GM12878 (cell line): ENCODE results near the gene NUFIP1. TPM values are rescaled to one million over a fixed set of nuclear protein-coding genes. Genes with fewer than 3 reads are reported as not detected.

ENCODE experiments used
- ATF7 ChIP-seq: fragments of 450-650 bp; IDR thresholded peaks from 2 replicates; pipeline ENCODE4 v1.6.1; 2016; ENCODE audit warnings: low read depth, mild to moderate bottlenecking
- CEBPB ChIP-seq, 2 experiments: fragments of 150-350 bp in 1 of 2; IDR thresholded peaks; 2 replicates each; pipeline ENCODE4 v1.6.1; 2012 to 2014; ENCODE audit warnings: low read depth in 2 of 2, low read length in 2 of 2, borderline replicate concordance in 1 of 2, inconsistent platforms in 1 of 2
- CEBPZ ChIP-seq: fragments of 150-350 bp; IDR thresholded peaks from 2 replicates; pipeline ENCODE4 v1.6.1; 2016; ENCODE audit warnings: low read depth, low read length
- CHD4 ChIP-seq: fragments of 200-600 bp; sonication (generic); IDR thresholded peaks from 2 replicates; pipeline ENCODE4 v1.6.1; 2016; ENCODE audit warnings: mild to moderate bottlenecking
- EGR1 ChIP-seq, 2 experiments: IDR thresholded peaks; 1 replicate in 1 of 2; 2 replicates in 1 of 2; pipeline ENCODE4 v1.6.1; 2011 to 2012; ENCODE audit warnings: low read depth in 2 of 2, low read length in 2 of 2, borderline replicate concordance in 1 of 2, mild to moderate bottlenecking in 1 of 2, moderate library complexity in 1 of 2
- FOS ChIP-seq: IDR thresholded peaks from 3 replicates; pipeline ENCODE4 v1.6.1; 2011; ENCODE audit warnings: borderline replicate concordance; ENCODE audit not compliant: insufficient read length; ENCODE audit errors: extremely low read depth
- HDAC2 ChIP-seq: fragments of 200-600 bp; sonication (generic); IDR thresholded peaks from 2 replicates; pipeline ENCODE4 v1.6.1; 2017
- HDGF ChIP-seq: fragments of 450-650 bp; IDR thresholded peaks from 2 replicates; pipeline ENCODE4 v1.6.1; 2016; ENCODE audit warnings: antibody characterized with exemption
- NR2C1 ChIP-seq: fragments of 450-650 bp; IDR thresholded peaks from 2 replicates; pipeline ENCODE4 v1.6.1; 2017; ENCODE audit warnings: antibody characterized with exemption, mild to moderate bottlenecking, moderate library complexity
- NR2F1 ChIP-seq: fragments of 450-650 bp; conservative IDR thresholded peaks from 2 replicates; pipeline ENCODE4 v1.6.1; 2017; ENCODE audit warnings: mild to moderate bottlenecking
- RUNX3 ChIP-seq: IDR thresholded peaks from 2 replicates; pipeline ENCODE4 v1.6.1; 2012; ENCODE audit warnings: low read length, inconsistent platforms
- SUZ12 ChIP-seq: fragments of 200-600 bp; sonication (generic); IDR thresholded peaks from one replicate; pipeline ENCODE4 v1.6.1; 2018; ENCODE audit warnings: antibody characterized with exemption, mild to moderate bottlenecking; ENCODE audit not compliant: unreplicated experiment
- TCF3 ChIP-seq: IDR thresholded peaks from 2 replicates; pipeline ENCODE4 v1.6.1; 2012; ENCODE audit warnings: low read depth, mild to moderate bottlenecking, low read length, borderline replicate concordance; ENCODE audit not compliant: insufficient read depth
- ZBED1 ChIP-seq: IDR thresholded peaks from 2 replicates; pipeline ENCODE4 v1.6.1; 2016; ENCODE audit warnings: borderline replicate concordance
- ZNF217 ChIP-seq: fragments of 450-650 bp; IDR thresholded peaks from 2 replicates; pipeline ENCODE4 v1.6.1; 2017; ENCODE audit warnings: antibody characterized with exemption, mild to moderate bottlenecking
- polyA plus RNA-seq, 11 experiments: library from polyadenylated mRNA; depleted of rRNA in 4 of 11; unstranded in 6 of 11; stranded (reverse) in 5 of 11; fragments of >200 nt; fragmentation: Nextera tagmentation in 4 of 11; fragmentation: Illumina TruSeq in 1 of 11; extraction: Ambion mirVana in 4 of 11; extraction: Trizol in 1 of 11; gene quantifications; 1 replicate in 1 of 11; 2 replicates in 10 of 11; pipeline versions ENCODE4 v1.2.1 to v1.2.3, GENCODE V29; 2011 to 2016; ENCODE audit warnings: inconsistent platforms in 2 of 11, missing spikeins in 2 of 11, low read depth in 1 of 11
- total RNA-seq, 4 experiments: library from RNA; depleted of rRNA in 3 of 4; stranded (reverse); fragments of >200 nt in 3 of 4; fragmentation: Illumina TruSeq in 1 of 4; extraction: Trizol in 1 of 4; gene quantifications; 2 replicates each; pipeline versions ENCODE4 v1.2.1 to v1.2.3, GENCODE V29; 2013 to 2021
- TF ChIP-seq, protein P1 (sequence below): fragments of 450-650 bp; conservative IDR thresholded peaks from 2 replicates; pipeline ENCODE4 v1.6.1; 2017; ENCODE audit warnings: mild to moderate bottlenecking, moderate library complexity
- TF ChIP-seq, protein P2 (sequence below): IDR thresholded peaks from 2 replicates; pipeline ENCODE4 v1.6.1; 2011; ENCODE audit warnings: borderline replicate concordance, low read depth, mild to moderate bottlenecking, moderate library complexity, low read length; ENCODE audit not compliant: insufficient read depth, poor library complexity, severe bottlenecking
- TF ChIP-seq, protein P3 (sequence below), 3 experiments: IDR thresholded peaks in 2 of 3; conservative IDR thresholded peaks in 1 of 3; 2 replicates each; pipeline ENCODE4 v1.5.1; 2011; ENCODE audit warnings: low read depth in 3 of 3, low read length in 3 of 3, mild to moderate bottlenecking in 3 of 3, control low read depth in 2 of 3, moderate library complexity in 2 of 3, inconsistent platforms in 1 of 3, mixed read lengths in 1 of 3; ENCODE audit not compliant: control insufficient read depth in 2 of 3, insufficient read depth in 1 of 3; ENCODE audit errors: extremely low read depth in 1 of 3

NUFIP1 gene
- total and polyA plus RNA-seq, 10 of the 15 experiments (the other 5 are each of a cell fraction or from before 2014, with no cell fraction given) = 2.5 to 11.2 (median 7.0) TPM

GRCh38 chr13:44989071-44989889, at the start of gene NUFIP1, which contains the start of gene GPALPP1 (continued):
- TF ChIP-seq, protein P1, sequence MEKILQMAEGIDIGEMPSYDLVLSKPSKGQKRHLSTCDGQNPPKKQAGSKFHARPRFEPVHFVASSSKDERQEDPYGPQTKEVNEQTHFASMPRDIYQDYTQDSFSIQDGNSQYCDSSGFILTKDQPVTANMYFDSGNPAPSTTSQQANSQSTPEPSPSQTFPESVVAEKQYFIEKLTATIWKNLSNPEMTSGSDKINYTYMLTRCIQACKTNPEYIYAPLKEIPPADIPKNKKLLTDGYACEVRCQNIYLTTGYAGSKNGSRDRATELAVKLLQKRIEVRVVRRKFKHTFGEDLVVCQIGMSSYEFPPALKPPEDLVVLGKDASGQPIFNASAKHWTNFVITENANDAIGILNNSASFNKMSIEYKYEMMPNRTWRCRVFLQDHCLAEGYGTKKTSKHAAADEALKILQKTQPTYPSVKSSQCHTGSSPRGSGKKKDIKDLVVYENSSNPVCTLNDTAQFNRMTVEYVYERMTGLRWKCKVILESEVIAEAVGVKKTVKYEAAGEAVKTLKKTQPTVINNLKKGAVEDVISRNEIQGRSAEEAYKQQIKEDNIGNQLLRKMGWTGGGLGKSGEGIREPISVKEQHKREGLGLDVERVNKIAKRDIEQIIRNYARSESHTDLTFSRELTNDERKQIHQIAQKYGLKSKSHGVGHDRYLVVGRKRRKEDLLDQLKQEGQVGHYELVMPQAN = peak; percentile 84
- TF ChIP-seq RUNX3 = peak; percentile 97
- no peak for TF ChIP-seq ZNF217
- TF ChIP-seq CHD4 = no peak
- TF ChIP-seq SUZ12 = no peak
- TF ChIP-seq NR2F1 = no peak; the same call in 1 of the 2 replicates
- no peak for TF ChIP-seq HDGF
- no peak for TF ChIP-seq CEBPZ
- TF ChIP-seq, protein P2, sequence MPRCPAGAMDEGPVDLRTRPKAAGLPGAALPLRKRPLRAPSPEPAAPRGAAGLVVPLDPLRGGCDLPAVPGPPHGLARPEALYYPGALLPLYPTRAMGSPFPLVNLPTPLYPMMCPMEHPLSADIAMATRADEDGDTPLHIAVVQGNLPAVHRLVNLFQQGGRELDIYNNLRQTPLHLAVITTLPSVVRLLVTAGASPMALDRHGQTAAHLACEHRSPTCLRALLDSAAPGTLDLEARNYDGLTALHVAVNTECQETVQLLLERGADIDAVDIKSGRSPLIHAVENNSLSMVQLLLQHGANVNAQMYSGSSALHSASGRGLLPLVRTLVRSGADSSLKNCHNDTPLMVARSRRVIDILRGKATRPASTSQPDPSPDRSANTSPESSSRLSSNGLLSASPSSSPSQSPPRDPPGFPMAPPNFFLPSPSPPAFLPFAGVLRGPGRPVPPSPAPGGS = peak; percentile 20
- TF ChIP-seq NR2C1 = peak; percentile 65
- TF ChIP-seq, protein P3, sequence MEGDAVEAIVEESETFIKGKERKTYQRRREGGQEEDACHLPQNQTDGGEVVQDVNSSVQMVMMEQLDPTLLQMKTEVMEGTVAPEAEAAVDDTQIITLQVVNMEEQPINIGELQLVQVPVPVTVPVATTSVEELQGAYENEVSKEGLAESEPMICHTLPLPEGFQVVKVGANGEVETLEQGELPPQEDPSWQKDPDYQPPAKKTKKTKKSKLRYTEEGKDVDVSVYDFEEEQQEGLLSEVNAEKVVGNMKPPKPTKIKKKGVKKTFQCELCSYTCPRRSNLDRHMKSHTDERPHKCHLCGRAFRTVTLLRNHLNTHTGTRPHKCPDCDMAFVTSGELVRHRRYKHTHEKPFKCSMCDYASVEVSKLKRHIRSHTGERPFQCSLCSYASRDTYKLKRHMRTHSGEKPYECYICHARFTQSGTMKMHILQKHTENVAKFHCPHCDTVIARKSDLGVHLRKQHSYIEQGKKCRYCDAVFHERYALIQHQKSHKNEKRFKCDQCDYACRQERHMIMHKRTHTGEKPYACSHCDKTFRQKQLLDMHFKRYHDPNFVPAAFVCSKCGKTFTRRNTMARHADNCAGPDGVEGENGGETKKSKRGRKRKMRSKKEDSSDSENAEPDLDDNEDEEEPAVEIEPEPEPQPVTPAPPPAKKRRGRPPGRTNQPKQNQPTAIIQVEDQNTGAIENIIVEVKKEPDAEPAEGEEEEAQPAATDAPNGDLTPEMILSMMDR (IDR thresholded peaks at IDR 0.05 in 2 of 3, conservative IDR thresholded peaks at IDR 0.05 in 1 of 3; ENCODE audit: control insufficient read depth in 2 of 3, extremely low read depth in 1 of 3, insufficient read depth in 1 of 3, low read depth in 3 of 3, low read length in 3 of 3) = no peak
- no peak for TF ChIP-seq FOS
- no peak for TF ChIP-seq HDAC2
- no peak for TF ChIP-seq TCF3
- TF ChIP-seq CEBPB (IDR thresholded peaks at IDR 0.05; ENCODE audit: borderline replicate concordance in 1 of 2, low read depth in 2 of 2, low read length in 2 of 2) = no peak
- no peak for TF ChIP-seq ZBED1
- no peak; a peak in 1 of 3 replicates for TF ChIP-seq EGR1 (IDR thresholded peaks at IDR 0.05; ENCODE audit: borderline replicate concordance in 1 of 2, low read depth in 2 of 2, low read length in 2 of 2)
- TF ChIP-seq ATF7 = peak; percentile 81
